ENCODE data around the gene OTUD7B. TPM values are rescaled to one million over a fixed set of nuclear protein-coding genes. Genes with fewer than 3 reads are reported as not detected.

The OTUD7B gene
- total and polyA plus RNA-seq, 10 of the 15 experiments (the other 5 are each of a cell fraction or from before 2014, with no cell fraction given): 1.7 to 24.9 (median 6.6) TPM

- ATAC-seq (no peak), DNase-seq (ENCODE audit: low read depth, low spot score) (no peak), FAIRE-seq (no peak)
- Histone ChIP-seq H3K27ac (ENCODE audit: control insufficient read depth, insufficient read depth) (no peak overlapping the region), H3K4me2 (ENCODE audit: control insufficient read depth, insufficient read depth) (no peak overlapping the region), H2AFZ (ENCODE audit: control insufficient read depth, low read depth, low read length) (no peak overlapping the region), H3K4me3 (no peak overlapping the region), H3K27me3 (replicated peaks in 1 of 2; ENCODE audit: control insufficient read depth in 2 of 2, insufficient read depth in 2 of 2, low read length in 1 of 2) (no peaks in the 10 kb centered on the region), H3K36me3 (ENCODE audit: control insufficient read depth in 2 of 2, insufficient read depth in 2 of 2, low read length in 1 of 2) (peaks cover 10 to 17% of the 10 kb centered on the region in 2 experiments), H4K20me1 (ENCODE audit: control insufficient read depth, insufficient read depth) (no peaks in the 10 kb centered on the region), H3K9ac (ENCODE audit: control insufficient read depth, insufficient read depth, low read length) (no peak overlapping the region), H3K79me2 (ENCODE audit: control insufficient read depth, insufficient read depth, low read length) (no peaks in the 10 kb centered on the region), H3K9me3 (replicated peaks; ENCODE audit: control insufficient read depth, insufficient read depth, low read length) (no peaks in the 10 kb centered on the region), H3K4me1 (ENCODE audit: control insufficient read depth, insufficient read depth, low read length) (peaks cover 4% of the 10 kb centered on the region)
- ChIA-PET CTCF (interaction anchor here (1.0 to 3.2 kb wide), 12 partner anchors 18 to 243 kb away, joined by 3 to 69 read pairs (median 6); no protein-coding TSS in a partner anchor), SMC1A (ENCODE audit: uncharacterized antibody, unreplicated experiment) (interaction anchor here (0.6 to 3.2 kb wide), 11 partner anchors 8 to 224 kb away, joined by 3 to 51 read pairs (median 4); no protein-coding TSS in a partner anchor), POLR2A (interaction anchor here (0.6 kb wide), 1 partner anchor 31 kb away, joined by 3 read pairs; no protein-coding TSS in a partner anchor), RAD21 (ENCODE audit: unreplicated experiment) (interaction anchor here (1.4 to 3.0 kb wide), 5 partner anchors 49 to 224 kb away, joined by 4 to 43 read pairs (median 12); no protein-coding TSS in a partner anchor)
- WGBS (ENCODE audit: insufficient coverage, insufficient replicate concordance, low lambda C conversion rate, missing lambda C conversion rate): 81% methylated on average over 3 of the region's 3 CpGs
- in situ Hi-C loops (cut with MboI) (loop anchor here (5.0 kb wide), 2 partner anchors 84 to 204 kb away; no protein-coding TSS in a partner anchor), intact Hi-C loops (cut with micrococcal nuclease; ENCODE audit: unreplicated experiment) (loop anchor here (5.0 kb wide), 2 partner anchors 44 to 224 kb away; no protein-coding TSS in a partner anchor)
- BruUV-seq (replicated peaks): no TSS peak
- TF ChIP-seq POLR2A (IDR thresholded peaks at IDR 0.05; ENCODE audit: low read depth, low read length): no peak
- no peak for TF ChIP-seq MYB (IDR thresholded peaks at IDR 0.05; ENCODE audit: borderline replicate concordance, low read depth, low read length)
- no peak for TF ChIP-seq POLR2AphosphoS2 (IDR thresholded peaks at IDR 0.05; ENCODE audit: low read depth, low read length)
- TF ChIP-seq BHLHE40 (IDR thresholded peaks at IDR 0.05; ENCODE audit: borderline replicate concordance in 1 of 2, low read depth in 2 of 2, low read length in 1 of 2): no peak
- TF ChIP-seq BMI1 (IDR thresholded peaks at IDR 0.05; ENCODE audit: borderline replicate concordance): no peak
- no peak for TF ChIP-seq SRF (IDR thresholded peaks at IDR 0.05; ENCODE audit: low read depth in 2 of 2, low read length in 2 of 2)
- TF ChIP-seq ZNF274 (IDR thresholded peaks at IDR 0.05; ENCODE audit: insufficient read depth, insufficient read length): no peak
- no peak for TF ChIP-seq EGR1 (IDR thresholded peaks at IDR 0.05; ENCODE audit: borderline replicate concordance in 1 of 2, low read depth in 2 of 2, low read length in 2 of 2)
- TF ChIP-seq CBX5 (IDR thresholded peaks at IDR 0.05; ENCODE audit: low read depth): no peak
- no peak for TF ChIP-seq SUPT20H (IDR thresholded peaks at IDR 0.05; ENCODE audit: borderline replicate concordance, control insufficient read depth, low read depth, low read length)
- no peak for TF ChIP-seq NRF1 (conservative IDR thresholded peaks at IDR 0.05; ENCODE audit: low read depth, low read length)
- no peak for TF ChIP-seq ESRRA (IDR thresholded peaks at IDR 0.05; ENCODE audit: low read length)
Measured at GRCh38 chr1:149963358-149963757, 47.2 kb downstream of the OTUD7B start.
